H9 (cell line): Measurements from ENCODE around the gene NEAT1. TPM values are rescaled to one million over a fixed set of nuclear protein-coding genes. Genes with fewer than 3 reads are reported as not detected.

Experiments
- DNase-seq: peaks from one replicate; pipeline ENCODE4 v3.0.0-alpha.2; 2017
- H2AFZ ChIP-seq: one replicate; pipeline ENCODE4 v1.6.1; 2013; ENCODE audit warnings: mild to moderate bottlenecking, low read length, control low read depth, moderate library complexity
- H2AK5ac ChIP-seq: 2 replicates; pipeline ENCODE4 v1.6.1; 2013; ENCODE audit warnings: low read length, control low read depth, mixed read lengths; ENCODE audit not compliant: insufficient read length
- H2BK120ac ChIP-seq: one replicate; pipeline ENCODE4 v1.6.1; 2013; ENCODE audit warnings: low read depth, mild to moderate bottlenecking, low read length, control low read depth, inconsistent platforms; ENCODE audit not compliant: poor library complexity, severe bottlenecking
- H2BK12ac ChIP-seq: 2 replicates; pipeline ENCODE4 v1.6.1; 2013; ENCODE audit warnings: low read length, control low read depth, mixed read lengths, low read depth; ENCODE audit not compliant: insufficient read length
- H2BK15ac ChIP-seq: 2 replicates; pipeline ENCODE4 v1.6.1; 2013; ENCODE audit warnings: low read depth, low read length, control low read depth
- H2BK20ac ChIP-seq: one replicate; pipeline ENCODE4 v1.6.1; 2013; ENCODE audit warnings: low read depth, mild to moderate bottlenecking, low read length, control low read depth, inconsistent platforms; ENCODE audit not compliant: poor library complexity, severe bottlenecking
- H2BK5ac ChIP-seq: 2 replicates; pipeline ENCODE4 v1.6.1; 2013; ENCODE audit warnings: low read length, control low read depth, mixed read lengths; ENCODE audit not compliant: insufficient read length
- H3K14ac ChIP-seq: 2 replicates; pipeline ENCODE4 v1.6.1; 2013; ENCODE audit warnings: low read length, control low read depth; ENCODE audit not compliant: insufficient read depth
- H3K18ac ChIP-seq: 2 replicates; pipeline ENCODE4 v1.6.1; 2013; ENCODE audit warnings: low read depth, mild to moderate bottlenecking, mixed read lengths, low read length, control low read depth; ENCODE audit not compliant: insufficient read length
- H3K23ac ChIP-seq: 2 replicates; pipeline ENCODE4 v1.6.1; 2013; ENCODE audit warnings: low read length, control low read depth, mixed read lengths, low read depth; ENCODE audit not compliant: insufficient read length
- H3K23me2 ChIP-seq: 2 replicates; pipeline ENCODE4 v1.6.1; 2013; ENCODE audit warnings: low read depth, mild to moderate bottlenecking, mixed read lengths, low read length, control low read depth; ENCODE audit not compliant: insufficient read length, poor library complexity, severe bottlenecking
- H3K27ac ChIP-seq: 2 replicates; pipeline ENCODE4 v1.5.1; 2013; ENCODE audit warnings: low read length, control low read depth, mixed read lengths, low read depth; ENCODE audit not compliant: insufficient read length
- H3K27me3 ChIP-seq: 2 replicates; pipeline ENCODE4 v1.6.1; 2013; ENCODE audit warnings: low read length, control low read depth, inconsistent platforms; ENCODE audit not compliant: insufficient read depth
- H3K4ac ChIP-seq: 2 replicates; pipeline ENCODE4 v1.6.1; 2013; ENCODE audit warnings: low read depth, mild to moderate bottlenecking, control low read depth, inconsistent platforms, low read length, moderate library complexity
- H3K4me1 ChIP-seq: 2 replicates; pipeline ENCODE4 v1.6.1; 2013; ENCODE audit warnings: low read length, control low read depth, inconsistent platforms; ENCODE audit not compliant: insufficient read depth
- H3K4me2 ChIP-seq: 2 replicates; pipeline ENCODE4 v1.6.1; 2013; ENCODE audit warnings: low read length, control low read depth, mixed read lengths; ENCODE audit not compliant: insufficient read length, insufficient read depth
- H3K56ac ChIP-seq: 2 replicates; pipeline ENCODE4 v1.6.1; 2013; ENCODE audit warnings: low read depth, mild to moderate bottlenecking, mixed read lengths, low read length, control low read depth; ENCODE audit not compliant: insufficient read length
- H3K79me1 ChIP-seq: 2 replicates; pipeline ENCODE4 v1.6.1; 2013; ENCODE audit warnings: low read depth, mild to moderate bottlenecking, moderate library complexity, low read length, control low read depth, inconsistent platforms; ENCODE audit not compliant: insufficient read depth, poor library complexity, severe bottlenecking
- H3K79me2 ChIP-seq: 2 replicates; pipeline ENCODE4 v1.6.1; 2013; ENCODE audit warnings: low read length, control low read depth, inconsistent platforms; ENCODE audit not compliant: insufficient read depth
- H3K9ac ChIP-seq: 2 replicates; pipeline ENCODE4 v1.6.1; 2013; ENCODE audit warnings: low read length, control low read depth, mixed read lengths; ENCODE audit not compliant: insufficient read length; ENCODE audit errors: extremely low read depth
- H3K9me3 ChIP-seq: one replicate; pipeline ENCODE4 v1.6.1; 2013; ENCODE audit warnings: low read depth, low read length, inconsistent platforms; ENCODE audit not compliant: control insufficient read depth
- H3T11ph ChIP-seq: one replicate; pipeline ENCODE4 v1.6.1; 2013; ENCODE audit warnings: mild to moderate bottlenecking, low read length, control low read depth, inconsistent platforms
- H4K20me1 ChIP-seq: one replicate; pipeline ENCODE4 v1.6.1; 2013; ENCODE audit not compliant: control insufficient read depth, insufficient read length, insufficient read depth
- H4K5ac ChIP-seq: 2 replicates; pipeline ENCODE4 v1.6.1; 2013; ENCODE audit warnings: low read depth, mild to moderate bottlenecking, mixed read lengths, low read length, control low read depth; ENCODE audit not compliant: insufficient read length
- H4K8ac ChIP-seq: replicated peaks from 2 replicates; pipeline ENCODE4 v1.6.1; 2013; ENCODE audit warnings: low read length, control low read depth, mixed read lengths, low read depth; ENCODE audit not compliant: insufficient read length
- H4K91ac ChIP-seq: 2 replicates; pipeline ENCODE4 v1.6.1; 2013; ENCODE audit warnings: low read depth, mild to moderate bottlenecking, moderate library complexity, mixed read lengths, low read length, control low read depth; ENCODE audit not compliant: insufficient read length
- H3K27ac Mint-ChIP-seq, 3 experiments: 2 replicates in 2 of 3; 3 replicates in 1 of 3; pipeline ENCODE4 v1.8.0; 2020 to 2021; ENCODE audit warnings: mixed read lengths in 3 of 3, mild to moderate bottlenecking in 1 of 3, moderate library complexity in 1 of 3
- H3K27me3 Mint-ChIP-seq: 2 replicates; pipeline ENCODE4 v1.8.0; 2021; ENCODE audit warnings: low read depth, mild to moderate bottlenecking, moderate library complexity, mixed read lengths
- H3K36me3 Mint-ChIP-seq, 3 experiments: 2 replicates in 2 of 3; 3 replicates in 1 of 3; pipeline ENCODE4 v1.8.0; 2020 to 2021; ENCODE audit warnings: low read depth in 3 of 3, mixed read lengths in 3 of 3; ENCODE audit not compliant: insufficient read depth in 1 of 3
- H3K4me1 Mint-ChIP-seq, 2 experiments: 2 replicates each; pipeline ENCODE4 v1.8.0; 2020; ENCODE audit warnings: mixed read lengths in 2 of 2
- H3K4me3 Mint-ChIP-seq, 2 experiments: 2 replicates in 1 of 2; 3 replicates in 1 of 2; pipeline ENCODE4 v1.8.0; 2020 to 2021; ENCODE audit warnings: mild to moderate bottlenecking in 2 of 2, mixed read lengths in 2 of 2, moderate library complexity in 1 of 2
- H3K9me3 Mint-ChIP-seq, 2 experiments: 2 replicates in 1 of 2; 3 replicates in 1 of 2; pipeline ENCODE4 v1.8.0; 2020; ENCODE audit warnings: mild to moderate bottlenecking in 2 of 2, mixed read lengths in 2 of 2, moderate library complexity in 1 of 2
- WGBS: extraction: QIAGEN DNeasy Blood & Tissue Kit; methylation state at CpG from one replicate; pipeline ENCODE4 v1.1.7; 2013; ENCODE audit warnings: missing lambda C conversion rate, low lambda C conversion rate, mixed read lengths; ENCODE audit not compliant: insufficient read length; ENCODE audit errors: extremely low coverage; 5-methylcytosine and 5-hydroxymethylcytosine counted together
- total RNA-seq: library from RNA; stranded (reverse); gene quantifications from 2 replicates; pipeline ENCODE4 v1.2.1, GENCODE V29; 2021
- TF ChIP-seq, protein P1 (sequence below): fragments of 200-600 bp; sonication (generic); conservative IDR thresholded peaks from 3 replicates; pipeline ENCODE4 v1.8.0; 2021; ENCODE audit warnings: antibody characterized with exemption, mild to moderate bottlenecking

NEAT1 gene
- total RNA-seq, 1 experiment from 2014 or later, result 12.7 TPM

DNA sequence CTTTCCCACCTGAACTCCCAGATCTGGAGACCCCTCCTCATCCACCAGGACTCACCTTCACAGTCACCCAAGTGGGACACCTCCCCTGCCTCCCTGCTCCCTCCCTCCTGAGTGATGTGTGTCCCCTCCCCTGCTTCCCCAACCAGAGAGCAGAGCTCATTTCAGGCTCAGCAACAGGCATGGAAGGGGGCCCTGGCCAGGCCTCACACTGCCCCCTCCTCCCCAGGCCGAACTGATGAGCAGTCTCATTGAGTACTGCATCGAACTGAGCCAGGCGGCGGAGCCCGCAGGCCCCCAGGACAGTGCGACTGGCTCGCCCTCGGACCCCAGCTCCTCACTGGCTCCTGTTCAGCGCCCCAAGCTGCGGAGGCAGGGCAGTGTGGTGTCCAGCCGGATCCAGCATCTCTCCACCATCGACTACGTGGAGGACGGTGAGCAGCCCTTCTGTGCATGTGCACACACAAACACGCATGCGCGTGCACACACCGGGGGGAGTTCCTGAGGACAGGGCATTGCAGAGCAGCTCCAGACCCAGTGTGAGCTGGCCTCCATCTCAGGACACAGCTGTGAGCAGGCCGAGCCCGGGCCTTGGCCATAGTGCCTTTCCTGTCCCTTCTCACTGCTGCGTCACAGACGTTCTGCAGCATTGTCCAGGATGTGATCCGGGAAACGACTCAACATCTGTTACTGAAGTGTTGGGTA, 17.8 kb upstream of the NEAT1 start:
- Mint-ChIP-seq H3K27ac (no peak overlapping the region), H3K4me3 (no peak overlapping the region), H3K9me3 (no peaks in the 10 kb centered on the region), H3K4me1 (peaks cover 0 to 13% of the 10 kb centered on the region in 2 experiments; a peak in 3 of 4 replicates), H3K27me3 (no peaks in the 10 kb centered on the region), H3K36me3 (peaks cover 3 to 45% (median 21%) of the 10 kb centered on the region in 3 experiments; a peak in 5 of 7 replicates)
- Histone ChIP-seq H3K9me3 (no peaks in the 10 kb centered on the region), H2AK5ac (no peak overlapping the region), H3K9ac (no peak overlapping the region), H4K20me1 (no peaks in the 10 kb centered on the region), H2BK20ac (no peak overlapping the region), H3K23ac (no peak overlapping the region), H2BK120ac (no peak overlapping the region), H3T11ph (no peak overlapping the region), H3K27ac (no peak overlapping the region), H4K91ac (no peak overlapping the region), H2AFZ (no peak overlapping the region), H3K23me2 (no peaks in the 10 kb centered on the region), H2BK12ac (no peak overlapping the region), H4K8ac (no peak overlapping the region), H4K5ac (no peak overlapping the region), H3K4ac (no peak overlapping the region), H2BK15ac (no peak overlapping the region), H3K4me1 (no peaks in the 10 kb centered on the region), H3K4me2 (no peak overlapping the region), H3K18ac (no peak overlapping the region), H3K79me1 (no peaks in the 10 kb centered on the region), H3K79me2 (no peaks in the 10 kb centered on the region), H2BK5ac (no peak overlapping the region), H3K27me3 (no peaks in the 10 kb centered on the region), H3K14ac (no peak overlapping the region), H3K56ac (no peak overlapping the region)
- no CpG with 5 or more reads among the region's 24 CpGs for WGBS
- no peak for DNase-seq
- TF ChIP-seq, protein P1, sequence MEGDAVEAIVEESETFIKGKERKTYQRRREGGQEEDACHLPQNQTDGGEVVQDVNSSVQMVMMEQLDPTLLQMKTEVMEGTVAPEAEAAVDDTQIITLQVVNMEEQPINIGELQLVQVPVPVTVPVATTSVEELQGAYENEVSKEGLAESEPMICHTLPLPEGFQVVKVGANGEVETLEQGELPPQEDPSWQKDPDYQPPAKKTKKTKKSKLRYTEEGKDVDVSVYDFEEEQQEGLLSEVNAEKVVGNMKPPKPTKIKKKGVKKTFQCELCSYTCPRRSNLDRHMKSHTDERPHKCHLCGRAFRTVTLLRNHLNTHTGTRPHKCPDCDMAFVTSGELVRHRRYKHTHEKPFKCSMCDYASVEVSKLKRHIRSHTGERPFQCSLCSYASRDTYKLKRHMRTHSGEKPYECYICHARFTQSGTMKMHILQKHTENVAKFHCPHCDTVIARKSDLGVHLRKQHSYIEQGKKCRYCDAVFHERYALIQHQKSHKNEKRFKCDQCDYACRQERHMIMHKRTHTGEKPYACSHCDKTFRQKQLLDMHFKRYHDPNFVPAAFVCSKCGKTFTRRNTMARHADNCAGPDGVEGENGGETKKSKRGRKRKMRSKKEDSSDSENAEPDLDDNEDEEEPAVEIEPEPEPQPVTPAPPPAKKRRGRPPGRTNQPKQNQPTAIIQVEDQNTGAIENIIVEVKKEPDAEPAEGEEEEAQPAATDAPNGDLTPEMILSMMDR, result no peak
